ENCODE data around the gene ELMO3. TPM values are rescaled to one million over a fixed set of nuclear protein-coding genes. Genes with fewer than 3 reads are reported as not detected.

The ELMO3 gene
- total and polyA plus RNA-seq, 2 of the 13 experiments (the other 11 are each of a cell fraction or from before 2014, with no cell fraction given) = 2.6 to 4.0 TPM

DNA sequence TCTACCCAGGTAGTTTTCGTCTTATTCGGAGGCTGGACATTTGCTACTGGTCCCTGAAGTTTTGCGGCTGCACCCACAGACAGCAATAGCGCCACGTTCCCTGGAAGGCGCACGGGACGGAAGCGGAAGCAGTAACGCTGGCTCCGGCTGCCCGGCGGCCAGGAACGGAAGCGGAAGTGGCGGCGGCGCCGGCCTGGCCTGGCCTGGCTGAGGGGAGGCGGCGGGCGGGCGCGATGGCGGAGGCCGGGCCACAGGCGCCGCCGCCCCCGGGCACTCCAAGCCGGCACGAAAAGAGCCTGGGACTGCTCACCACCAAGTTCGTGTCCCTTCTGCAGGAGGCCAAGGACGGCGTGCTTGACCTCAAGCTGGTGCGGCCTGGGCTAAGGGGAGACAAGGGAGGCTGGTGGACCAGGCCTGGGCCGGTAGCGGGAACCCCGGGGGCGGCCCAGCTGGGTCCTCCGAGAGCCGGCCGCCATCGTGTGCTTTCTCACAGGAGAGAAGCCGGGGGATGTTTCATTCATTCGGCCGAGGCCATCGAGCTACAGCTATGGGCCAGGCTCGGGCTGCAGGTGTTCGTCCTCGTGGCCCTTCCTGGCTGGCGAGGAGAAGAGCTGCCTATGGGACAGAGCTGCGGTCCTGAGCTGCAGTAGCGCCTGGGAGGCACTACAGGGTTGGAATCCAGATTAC is 6.8 kb upstream of the ELMO3 start, which contains the start of gene E2F4 (continued):
- TF ChIP-seq, protein P1, sequence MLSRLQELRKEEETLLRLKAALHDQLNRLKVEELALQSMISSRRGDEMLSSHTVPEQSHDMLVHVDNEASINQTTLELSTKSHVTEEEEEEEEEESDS (CRISPR knock-in tag; IDR thresholded peaks at IDR 0.05; ENCODE audit: borderline replicate concordance) = no peak
- no peak for TF ChIP-seq ZNF256 (CRISPR knock-in tag; conservative IDR thresholded peaks at IDR 0.05)
- TF ChIP-seq NONO (IDR thresholded peaks at IDR 0.05) = no peak
- peak; percentile 90 for TF ChIP-seq NONO (CRISPR knock-in tag; conservative IDR thresholded peaks at IDR 0.05)
- TF ChIP-seq PPARG (CRISPR knock-in tag; conservative IDR thresholded peaks at IDR 0.05) = no peak; the same call in 1 of the 2 replicates
- TF ChIP-seq, protein P2, sequence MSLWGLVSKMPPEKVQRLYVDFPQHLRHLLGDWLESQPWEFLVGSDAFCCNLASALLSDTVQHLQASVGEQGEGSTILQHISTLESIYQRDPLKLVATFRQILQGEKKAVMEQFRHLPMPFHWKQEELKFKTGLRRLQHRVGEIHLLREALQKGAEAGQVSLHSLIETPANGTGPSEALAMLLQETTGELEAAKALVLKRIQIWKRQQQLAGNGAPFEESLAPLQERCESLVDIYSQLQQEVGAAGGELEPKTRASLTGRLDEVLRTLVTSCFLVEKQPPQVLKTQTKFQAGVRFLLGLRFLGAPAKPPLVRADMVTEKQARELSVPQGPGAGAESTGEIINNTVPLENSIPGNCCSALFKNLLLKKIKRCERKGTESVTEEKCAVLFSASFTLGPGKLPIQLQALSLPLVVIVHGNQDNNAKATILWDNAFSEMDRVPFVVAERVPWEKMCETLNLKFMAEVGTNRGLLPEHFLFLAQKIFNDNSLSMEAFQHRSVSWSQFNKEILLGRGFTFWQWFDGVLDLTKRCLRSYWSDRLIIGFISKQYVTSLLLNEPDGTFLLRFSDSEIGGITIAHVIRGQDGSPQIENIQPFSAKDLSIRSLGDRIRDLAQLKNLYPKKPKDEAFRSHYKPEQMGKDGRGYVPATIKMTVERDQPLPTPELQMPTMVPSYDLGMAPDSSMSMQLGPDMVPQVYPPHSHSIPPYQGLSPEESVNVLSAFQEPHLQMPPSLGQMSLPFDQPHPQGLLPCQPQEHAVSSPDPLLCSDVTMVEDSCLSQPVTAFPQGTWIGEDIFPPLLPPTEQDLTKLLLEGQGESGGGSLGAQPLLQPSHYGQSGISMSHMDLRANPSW (CRISPR knock-in tag; IDR thresholded peaks at IDR 0.05; ENCODE audit: borderline replicate concordance) = no peak
- TF ChIP-seq ZNF775 (CRISPR knock-in tag; IDR thresholded peaks at IDR 0.05; ENCODE audit: borderline replicate concordance) = 0 out of 2 replicates have a peak, but pooled peaks have one; percentile 12
- TF ChIP-seq CREB3 (CRISPR knock-in tag; IDR thresholded peaks at IDR 0.05) = peak; percentile 91
- TF ChIP-seq ZNF781 (CRISPR knock-in tag; IDR thresholded peaks at IDR 0.05; ENCODE audit: borderline replicate concordance, not compliant biosample characterization) = no peak
- TF ChIP-seq, protein P3, sequence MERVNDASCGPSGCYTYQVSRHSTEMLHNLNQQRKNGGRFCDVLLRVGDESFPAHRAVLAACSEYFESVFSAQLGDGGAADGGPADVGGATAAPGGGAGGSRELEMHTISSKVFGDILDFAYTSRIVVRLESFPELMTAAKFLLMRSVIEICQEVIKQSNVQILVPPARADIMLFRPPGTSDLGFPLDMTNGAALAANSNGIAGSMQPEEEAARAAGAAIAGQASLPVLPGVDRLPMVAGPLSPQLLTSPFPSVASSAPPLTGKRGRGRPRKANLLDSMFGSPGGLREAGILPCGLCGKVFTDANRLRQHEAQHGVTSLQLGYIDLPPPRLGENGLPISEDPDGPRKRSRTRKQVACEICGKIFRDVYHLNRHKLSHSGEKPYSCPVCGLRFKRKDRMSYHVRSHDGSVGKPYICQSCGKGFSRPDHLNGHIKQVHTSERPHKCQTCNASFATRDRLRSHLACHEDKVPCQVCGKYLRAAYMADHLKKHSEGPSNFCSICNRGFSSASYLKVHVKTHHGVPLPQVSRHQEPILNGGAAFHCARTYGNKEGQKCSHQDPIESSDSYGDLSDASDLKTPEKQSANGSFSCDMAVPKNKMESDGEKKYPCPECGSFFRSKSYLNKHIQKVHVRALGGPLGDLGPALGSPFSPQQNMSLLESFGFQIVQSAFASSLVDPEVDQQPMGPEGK (CRISPR knock-in tag; IDR thresholded peaks at IDR 0.05) = peak; percentile 37; the same call in 1 of the 2 replicates
- TF ChIP-seq, protein P4, sequence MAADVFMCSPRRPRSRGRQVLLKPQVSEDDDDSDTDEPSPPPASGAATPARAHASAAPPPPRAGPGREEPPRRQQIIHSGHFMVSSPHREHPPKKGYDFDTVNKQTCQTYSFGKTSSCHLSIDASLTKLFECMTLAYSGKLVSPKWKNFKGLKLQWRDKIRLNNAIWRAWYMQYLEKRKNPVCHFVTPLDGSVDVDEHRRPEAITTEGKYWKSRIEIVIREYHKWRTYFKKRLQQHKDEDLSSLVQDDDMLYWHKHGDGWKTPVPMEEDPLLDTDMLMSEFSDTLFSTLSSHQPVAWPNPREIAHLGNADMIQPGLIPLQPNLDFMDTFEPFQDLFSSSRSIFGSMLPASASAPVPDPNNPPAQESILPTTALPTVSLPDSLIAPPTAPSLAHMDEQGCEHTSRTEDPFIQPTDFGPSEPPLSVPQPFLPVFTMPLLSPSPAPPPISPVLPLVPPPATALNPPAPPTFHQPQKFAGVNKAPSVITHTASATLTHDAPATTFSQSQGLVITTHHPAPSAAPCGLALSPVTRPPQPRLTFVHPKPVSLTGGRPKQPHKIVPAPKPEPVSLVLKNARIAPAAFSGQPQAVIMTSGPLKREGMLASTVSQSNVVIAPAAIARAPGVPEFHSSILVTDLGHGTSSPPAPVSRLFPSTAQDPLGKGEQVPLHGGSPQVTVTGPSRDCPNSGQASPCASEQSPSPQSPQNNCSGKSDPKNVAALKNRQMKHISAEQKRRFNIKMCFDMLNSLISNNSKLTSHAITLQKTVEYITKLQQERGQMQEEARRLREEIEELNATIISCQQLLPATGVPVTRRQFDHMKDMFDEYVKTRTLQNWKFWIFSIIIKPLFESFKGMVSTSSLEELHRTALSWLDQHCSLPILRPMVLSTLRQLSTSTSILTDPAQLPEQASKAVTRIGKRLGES (CRISPR knock-in tag; IDR thresholded peaks at IDR 0.05; ENCODE audit: borderline replicate concordance) = no peak; the same call in 1 of the 2 replicates
- peak; percentile 63; the same call in 1 of the 2 replicates for TF ChIP-seq TARDBP (CRISPR knock-in tag; IDR thresholded peaks at IDR 0.05)
- no peak; the same call in 1 of the 2 replicates for TF ChIP-seq ZNF513 (CRISPR knock-in tag; conservative IDR thresholded peaks at IDR 0.05)
- TF ChIP-seq, protein P5, sequence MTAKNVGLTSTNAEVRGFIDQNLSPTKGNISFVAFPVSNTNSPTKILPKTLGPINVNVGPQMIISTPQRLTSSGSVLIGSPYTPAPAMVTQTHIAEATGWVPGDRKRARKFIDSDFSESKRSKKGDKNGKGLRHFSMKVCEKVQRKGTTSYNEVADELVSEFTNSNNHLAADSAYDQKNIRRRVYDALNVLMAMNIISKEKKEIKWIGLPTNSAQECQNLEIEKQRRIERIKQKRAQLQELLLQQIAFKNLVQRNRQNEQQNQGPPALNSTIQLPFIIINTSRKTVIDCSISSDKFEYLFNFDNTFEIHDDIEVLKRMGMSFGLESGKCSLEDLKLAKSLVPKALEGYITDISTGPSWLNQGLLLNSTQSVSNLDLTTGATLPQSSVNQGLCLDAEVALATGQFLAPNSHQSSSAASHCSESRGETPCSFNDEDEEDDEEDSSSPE (CRISPR knock-in tag; IDR thresholded peaks at IDR 0.05) = peak; percentile 58
- TF ChIP-seq NCOA2 (CRISPR knock-in tag; IDR thresholded peaks at IDR 0.05) = 0 out of 2 replicates have a peak, but pooled peaks have one; percentile 29

All from HepG2 (cell line).